ENCODE data around the gene SPATA13.

Gene SPATA13

GRCh38 chr13:24351423-24351822, 190.9 kb downstream of the SPATA13 start:
- Mint-ChIP-seq H3K36me3 (no peaks in the 10 kb centered on the region), H3K9me3 (no peaks in the 10 kb centered on the region), H3K27ac (no peak overlapping the region), H3K4me3 (no peak overlapping the region), H3K4me1 (no peaks in the 10 kb centered on the region), H3K27me3 (no peaks in the 10 kb centered on the region)
- DNase-seq (ENCODE audit: low spot score in 2 of 2) (no peak), ATAC-seq (ENCODE audit: low read depth) (no peak)

- no peak overlapping the region for H3K27ac Mint-ChIP-seq
- DNase-seq (ENCODE audit: low spot score in 2 of 2), result no peak
- no peak for ATAC-seq (ENCODE audit: low read depth)
- no peak overlapping the region for H3K4me3 Mint-ChIP-seq
- no peaks in the 10 kb centered on the region for H3K36me3 Mint-ChIP-seq
- H3K27me3 Mint-ChIP-seq, result no peaks in the 10 kb centered on the region
- no peaks in the 10 kb centered on the region for H3K4me1 Mint-ChIP-seq
- no peaks in the 10 kb centered on the region for H3K9me3 Mint-ChIP-seq
Measured at GRCh38 chr13:24353736-24354135, 193.2 kb downstream of the SPATA13 start.

- Mint-ChIP-seq H3K27me3 (no peaks in the 10 kb centered on the region), H3K27ac (no peak overlapping the region), H3K4me1 (no peaks in the 10 kb centered on the region), H3K36me3 (no peaks in the 10 kb centered on the region), H3K4me3 (no peak overlapping the region), H3K9me3 (no peaks in the 10 kb centered on the region)
- no peak for DNase-seq (ENCODE audit: low spot score in 2 of 2)
- no peak for ATAC-seq (ENCODE audit: low read depth)
Measured at GRCh38 chr13:24355103-24355502, 194.6 kb downstream of the SPATA13 start.

GRCh38 chr13:24356270-24356669, 195.8 kb downstream of the SPATA13 start:
- DNase-seq (ENCODE audit: low spot score in 2 of 2), result no peak
- Mint-ChIP-seq H3K4me1 (no peaks in the 10 kb centered on the region), H3K4me3 (no peak overlapping the region), H3K27me3 (no peaks in the 10 kb centered on the region), H3K27ac (no peak overlapping the region), H3K9me3 (no peaks in the 10 kb centered on the region), H3K36me3 (no peaks in the 10 kb centered on the region)
- ATAC-seq (ENCODE audit: low read depth), result no peak
